IMR-90 (cell line): ENCODE data around the gene HIVEP3.

ENCODE experiments used
- BHLHE40 ChIP-seq: fragments of 150-350 bp; IDR thresholded peaks from 2 replicates; pipeline ENCODE4 v1.6.1; 2016; ENCODE audit warnings: mild to moderate bottlenecking, low read depth, low read length
- CEBPB ChIP-seq: IDR thresholded peaks from 2 replicates; pipeline ENCODE4 v1.6.1; 2012; ENCODE audit warnings: low read depth, low read length, improper control_type of control experiment
- CHD1 ChIP-seq: IDR thresholded peaks from 2 replicates; pipeline ENCODE4 v1.6.1; 2012; ENCODE audit warnings: low read depth, low read length, improper control_type of control experiment
- MAFK ChIP-seq: IDR thresholded peaks from 2 replicates; pipeline ENCODE4 v1.6.1; 2012; ENCODE audit warnings: low read depth, low read length, improper control_type of control experiment
- MAZ ChIP-seq: IDR thresholded peaks from 2 replicates; pipeline ENCODE4 v1.6.1; 2012; ENCODE audit warnings: low read depth, mild to moderate bottlenecking, low read length, improper control_type of control experiment, moderate library complexity, borderline replicate concordance
- MXI1 ChIP-seq: IDR thresholded peaks from 2 replicates; pipeline ENCODE4 v1.6.1; 2012; ENCODE audit warnings: low read depth, mild to moderate bottlenecking, low read length, moderate library complexity, borderline replicate concordance
- NFE2L2 ChIP-seq: fragments of 150-350 bp; IDR thresholded peaks from 2 replicates; pipeline ENCODE4 v1.6.1; 2016; ENCODE audit warnings: low read depth, mild to moderate bottlenecking, low read length
- POLR2A ChIP-seq: IDR thresholded peaks from 2 replicates; pipeline ENCODE4 v1.6.1; 2012; ENCODE audit warnings: mild to moderate bottlenecking, low read depth, low read length
- RCOR1 ChIP-seq: IDR thresholded peaks from 2 replicates; pipeline ENCODE4 v1.6.1; 2012; ENCODE audit warnings: mild to moderate bottlenecking, low read length, improper control_type of control experiment; ENCODE audit not compliant: insufficient replicate concordance
- SMC3 ChIP-seq: fragments of 150-350 bp; IDR thresholded peaks from 2 replicates; pipeline ENCODE4 v1.6.1; 2016; ENCODE audit warnings: low read depth, mild to moderate bottlenecking, antibody characterized with exemption, low read length, moderate library complexity
- TF ChIP-seq, protein P1 (sequence below): conservative IDR thresholded peaks from 2 replicates; pipeline ENCODE4 v1.5.1; 2012; ENCODE audit warnings: mild to moderate bottlenecking, low read depth, low read length, improper control_type of control experiment
- TF ChIP-seq, protein P2 (sequence below): fragments of 150-350 bp; IDR thresholded peaks from 2 replicates; pipeline ENCODE4 v1.6.1; 2017; ENCODE audit warnings: mild to moderate bottlenecking, antibody characterized with exemption, low read length, low read depth

DNA sequence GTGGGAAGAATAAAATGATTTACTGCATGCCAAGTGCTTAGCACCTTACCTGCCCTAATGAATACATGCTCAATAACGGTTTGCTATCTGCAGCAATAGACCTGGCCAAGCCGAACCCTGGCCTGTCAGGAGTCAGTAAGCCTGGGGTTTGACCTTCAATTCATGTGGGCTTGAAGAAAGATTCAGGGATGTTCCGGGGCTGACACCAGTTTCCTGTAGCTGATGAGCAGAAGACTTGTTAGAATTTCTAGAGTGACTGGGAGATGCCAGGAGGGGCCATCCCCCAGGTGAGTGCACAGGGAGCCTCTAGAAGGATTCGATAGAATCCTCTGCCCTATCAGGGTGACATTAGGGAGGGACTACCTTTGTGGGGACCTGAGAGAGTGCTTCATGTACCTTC is 210.9 kb downstream of the HIVEP3 start:
- TF ChIP-seq POLR2A (no peak), RCOR1 (no peak), MXI1 (no peak), CEBPB (no peak), NFE2L2 (no peak), MAZ (no peak), MAFK (no peak), BHLHE40 (no peak), SMC3 (no peak), CHD1 (no peak)
- TF ChIP-seq, protein P1, sequence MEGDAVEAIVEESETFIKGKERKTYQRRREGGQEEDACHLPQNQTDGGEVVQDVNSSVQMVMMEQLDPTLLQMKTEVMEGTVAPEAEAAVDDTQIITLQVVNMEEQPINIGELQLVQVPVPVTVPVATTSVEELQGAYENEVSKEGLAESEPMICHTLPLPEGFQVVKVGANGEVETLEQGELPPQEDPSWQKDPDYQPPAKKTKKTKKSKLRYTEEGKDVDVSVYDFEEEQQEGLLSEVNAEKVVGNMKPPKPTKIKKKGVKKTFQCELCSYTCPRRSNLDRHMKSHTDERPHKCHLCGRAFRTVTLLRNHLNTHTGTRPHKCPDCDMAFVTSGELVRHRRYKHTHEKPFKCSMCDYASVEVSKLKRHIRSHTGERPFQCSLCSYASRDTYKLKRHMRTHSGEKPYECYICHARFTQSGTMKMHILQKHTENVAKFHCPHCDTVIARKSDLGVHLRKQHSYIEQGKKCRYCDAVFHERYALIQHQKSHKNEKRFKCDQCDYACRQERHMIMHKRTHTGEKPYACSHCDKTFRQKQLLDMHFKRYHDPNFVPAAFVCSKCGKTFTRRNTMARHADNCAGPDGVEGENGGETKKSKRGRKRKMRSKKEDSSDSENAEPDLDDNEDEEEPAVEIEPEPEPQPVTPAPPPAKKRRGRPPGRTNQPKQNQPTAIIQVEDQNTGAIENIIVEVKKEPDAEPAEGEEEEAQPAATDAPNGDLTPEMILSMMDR, result no peak
- TF ChIP-seq, protein P2, sequence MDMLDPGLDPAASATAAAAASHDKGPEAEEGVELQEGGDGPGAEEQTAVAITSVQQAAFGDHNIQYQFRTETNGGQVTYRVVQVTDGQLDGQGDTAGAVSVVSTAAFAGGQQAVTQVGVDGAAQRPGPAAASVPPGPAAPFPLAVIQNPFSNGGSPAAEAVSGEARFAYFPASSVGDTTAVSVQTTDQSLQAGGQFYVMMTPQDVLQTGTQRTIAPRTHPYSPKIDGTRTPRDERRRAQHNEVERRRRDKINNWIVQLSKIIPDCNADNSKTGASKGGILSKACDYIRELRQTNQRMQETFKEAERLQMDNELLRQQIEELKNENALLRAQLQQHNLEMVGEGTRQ, result no peak
